ENCODE data around the gene ST14. TPM values are rescaled to one million over a fixed set of nuclear protein-coding genes. Genes with fewer than 3 reads are reported as not detected.
A peak's percentile ranks its signal among the peaks of the same experiment; 100 is the strongest.

The ST14 gene
- total RNA-seq, 1 experiment from 2014 or later = 298 TPM

- no TSS peak for BruUV-seq (replicated peaks)
- H3K4me1 Mint-ChIP-seq (ENCODE audit: low read depth, unreplicated experiment) = peaks cover 48% of the 10 kb centered on the region
- Histone ChIP-seq H3K36me3 (ENCODE audit: control insufficient read depth, insufficient read depth, low read length) (peaks cover 2% of the 10 kb centered on the region), H3K4me1 (peaks cover 56% of the 10 kb centered on the region), H3K4me3 (ENCODE audit: low read depth, low read length) (no peak overlapping the region), H3K27me3 (replicated peaks; ENCODE audit: control insufficient read depth, insufficient read depth, low read length) (no peaks in the 10 kb centered on the region), H3K9me3 (peaks cover 11% of the 10 kb centered on the region)
- CTCF ChIA-PET = interaction anchor here (0.6 to 1.2 kb wide), 2 partner anchors 32 to 35 kb away, joined by 4 to 6 read pairs; no protein-coding TSS in a partner anchor
- H3K27ac Mint-ChIP-seq (ENCODE audit: unreplicated experiment) = peak overlapping the region; percentile 92
- H3K9me3 Mint-ChIP-seq (ENCODE audit: unreplicated experiment) = peaks cover 17% of the 10 kb centered on the region
- DNase-seq = no peak
- H3K4me3 Mint-ChIP-seq (ENCODE audit: unreplicated experiment) = peak overlapping the region; percentile 27
- TF ChIP-seq CTCF (IDR thresholded peaks at IDR 0.05; ENCODE audit: insufficient read depth in 1 of 2, low read depth in 1 of 2, low read length in 1 of 2, severe bottlenecking in 1 of 2, unreplicated experiment in 1 of 2) = no peak
- intact Hi-C loops (cut with micrococcal nuclease; ENCODE audit: unreplicated experiment) = no loop called here
- H3K27me3 Mint-ChIP-seq (ENCODE audit: insufficient read depth, unreplicated experiment) = no peaks in the 10 kb centered on the region
- H3K36me3 Mint-ChIP-seq (ENCODE audit: insufficient read depth, unreplicated experiment) = peaks cover 65% of the 10 kb centered on the region
- POLR2A ChIA-PET = interaction anchor here (0.6 kb wide), 1 partner anchor 421 kb away, joined by 4 read pairs; no protein-coding TSS in a partner anchor
Observed at GRCh38 chr11:130178441-130179339, 19.1 kb downstream of the ST14 start.

GRCh38 chr11:130179396-130180306 is 20.1 kb downstream of the ST14 start:
- H3K27ac Mint-ChIP-seq (ENCODE audit: unreplicated experiment) = peak overlapping the region; percentile 92
- peak overlapping the region; percentile 58 for H3K4me3 Mint-ChIP-seq (ENCODE audit: unreplicated experiment)

More at GRCh38 chr11:130179396-130180306, 20.1 kb downstream of the ST14 start:
- no peak for DNase-seq
- Mint-ChIP-seq H3K4me1 (ENCODE audit: low read depth, unreplicated experiment) (peaks cover 56% of the 10 kb centered on the region), H3K27me3 (ENCODE audit: insufficient read depth, unreplicated experiment) (no peaks in the 10 kb centered on the region), H3K36me3 (ENCODE audit: insufficient read depth, unreplicated experiment) (peaks cover 65% of the 10 kb centered on the region), H3K9me3 (ENCODE audit: unreplicated experiment) (peaks cover 20% of the 10 kb centered on the region)
- Histone ChIP-seq H3K4me1 (peaks cover 56% of the 10 kb centered on the region), H3K9me3 (peaks cover under 1% of the 10 kb centered on the region; the same call in 1 of the 2 replicates), H3K4me3 (ENCODE audit: low read depth, low read length) (no peak overlapping the region), H3K27me3 (replicated peaks; ENCODE audit: control insufficient read depth, insufficient read depth, low read length) (no peaks in the 10 kb centered on the region), H3K36me3 (ENCODE audit: control insufficient read depth, insufficient read depth, low read length) (peaks cover 6% of the 10 kb centered on the region)
- ChIA-PET POLR2A (interaction anchor here (0.6 kb wide), 1 partner anchor 422 kb away, joined by 4 read pairs; no protein-coding TSS in a partner anchor), CTCF (no interaction called here)
- BruUV-seq (replicated peaks) = no TSS peak
- intact Hi-C loops (cut with micrococcal nuclease; ENCODE audit: unreplicated experiment) = no loop called here
- TF ChIP-seq CTCF (IDR thresholded peaks at IDR 0.05; ENCODE audit: insufficient read depth in 1 of 2, low read depth in 1 of 2, low read length in 1 of 2, severe bottlenecking in 1 of 2, unreplicated experiment in 1 of 2) = no peak

Measured in Caco-2 (cell line).